SU-DHL-6 (cell line): Measurements from ENCODE around the gene HEYL.

Experiments
- H2AFZ ChIP-seq: fragments of 200-600 bp; sonication (generic); 2 replicates; pipeline ENCODE4 v1.6.1; 2014; ENCODE audit warnings: low read depth, mild to moderate bottlenecking, moderate library complexity, mixed read lengths, antibody characterized with exemption, low read length; ENCODE audit not compliant: severe bottlenecking
- H3F3A ChIP-seq: fragments of 200-600 bp; shearing (Covaris generic); 2 replicates; pipeline ENCODE4 v1.6.0; 2016; ENCODE audit warnings: antibody characterized with exemption, mild to moderate bottlenecking; ENCODE audit not compliant: insufficient read depth
- H3K27ac ChIP-seq: fragments of 200-600 bp; sonication (generic); 2 replicates; pipeline ENCODE4 v1.5.1; 2016; ENCODE audit warnings: low read depth, mild to moderate bottlenecking, low read length, moderate library complexity, mixed read lengths
- H3K27me3 ChIP-seq: fragments of 200-600 bp; sonication (generic), shearing (Covaris generic); 2 replicates; pipeline ENCODE4 v1.6.0; 2014; ENCODE audit warnings: mild to moderate bottlenecking, low read length
- H3K36me3 ChIP-seq: fragments of 200-600 bp; sonication (generic); 2 replicates; pipeline ENCODE4 v1.6.1; 2014; ENCODE audit warnings: mild to moderate bottlenecking, low read length, mixed read lengths
- H3K4me2 ChIP-seq: fragments of 300-600, 200-600 bp; shearing (Covaris generic), sonication (generic); 2 replicates; pipeline ENCODE4 v1.6.0; 2014; ENCODE audit warnings: low read length, low read depth, mild to moderate bottlenecking; ENCODE audit not compliant: poor library complexity, severe bottlenecking
- H3K4me3 ChIP-seq: fragments of 200-600 bp; sonication (generic); 2 replicates; pipeline ENCODE4 v1.5.1; 2014; ENCODE audit warnings: antibody characterized with exemption, low read length, mild to moderate bottlenecking, mixed read lengths; ENCODE audit not compliant: insufficient read depth, poor library complexity, severe bottlenecking
- H3K79me2 ChIP-seq: fragments of 200-600 bp; sonication (generic); 2 replicates; pipeline ENCODE4 v1.6.1; 2014; ENCODE audit warnings: mild to moderate bottlenecking, low read length, moderate library complexity; ENCODE audit not compliant: insufficient read depth
- H3K9ac ChIP-seq: fragments of 200-600 bp; sonication (generic); 2 replicates; pipeline ENCODE4 v1.7.0; 2014; ENCODE audit warnings: mild to moderate bottlenecking, low read length
- H3K9me2 ChIP-seq: fragments of 200-600 bp; sonication (generic); replicated peaks from 2 replicates; pipeline ENCODE4 v1.6.1; 2014; ENCODE audit warnings: low read length; ENCODE audit not compliant: insufficient read depth
- H3K9me3 ChIP-seq: fragments of 200-600 bp; sonication (generic); 2 replicates; pipeline ENCODE4 v1.6.1; 2014; ENCODE audit warnings: low read length, mixed read lengths; ENCODE audit not compliant: insufficient read depth
- H4K20me1 ChIP-seq: fragments of 200-600 bp; sonication (generic); 2 replicates; pipeline ENCODE4 v1.6.1; 2014; ENCODE audit warnings: low read depth, mild to moderate bottlenecking, antibody characterized with exemption, low read length, moderate library complexity, mixed read lengths
- CTCF ChIP-seq: fragments of 200-600 bp; sonication (generic); IDR thresholded peaks from one replicate; pipeline ENCODE4 v1.5.1; 2017; ENCODE audit warnings: antibody characterized with exemption, mild to moderate bottlenecking, low read length, moderate library complexity; ENCODE audit not compliant: insufficient read depth, poor library complexity, severe bottlenecking
- EZH2phosphoT487 ChIP-seq: fragments of 200-600 bp; sonication (generic), shearing (Covaris generic); conservative IDR thresholded peaks from 2 replicates; pipeline ENCODE4 v1.6.1; 2018; ENCODE audit warnings: mild to moderate bottlenecking, antibody characterized with exemption, low read length, moderate library complexity, mixed read lengths

The HEYL gene

DNA sequence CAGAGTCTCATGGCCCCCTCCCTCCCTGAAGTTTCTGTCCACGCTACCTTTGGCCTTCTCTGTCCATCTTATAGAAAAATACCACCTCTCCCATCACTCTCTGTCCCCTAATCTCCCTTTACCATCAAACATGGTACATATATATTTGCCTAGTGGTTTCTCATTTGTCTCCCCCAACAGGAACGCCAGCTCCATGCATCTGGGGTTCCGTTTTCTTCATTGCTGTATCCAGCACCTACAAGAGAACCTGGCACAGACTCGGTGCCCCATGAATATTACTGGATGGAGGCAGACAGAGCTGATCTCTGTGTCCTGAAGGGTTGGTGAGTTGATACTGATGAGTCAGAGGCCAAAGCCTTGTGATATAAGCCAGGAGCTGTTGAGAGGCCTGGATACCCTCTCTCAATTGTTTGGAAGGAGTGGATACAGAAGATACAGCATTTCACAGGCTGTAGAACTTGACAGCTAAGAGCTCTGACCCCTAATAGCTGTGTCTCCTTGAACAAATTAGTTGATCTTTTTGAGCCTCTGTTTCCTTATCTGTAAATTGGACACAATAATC, 21.9 kb downstream of the HEYL start:
- Histone ChIP-seq H3K9me2 (no peaks in the 10 kb centered on the region), H3F3A (no peaks in the 10 kb centered on the region), H3K9me3 (no peaks in the 10 kb centered on the region), H3K9ac (no peak overlapping the region), H3K4me3 (no peak overlapping the region), H3K36me3 (no peaks in the 10 kb centered on the region), H2AFZ (no peak overlapping the region), H3K79me2 (no peaks in the 10 kb centered on the region), H4K20me1 (no peaks in the 10 kb centered on the region), H3K27me3 (no peaks in the 10 kb centered on the region), H3K4me2 (no peak overlapping the region), H3K27ac (no peak overlapping the region)
- no peak for TF ChIP-seq CTCF

GRCh38 chr1:39615086-39615673, 24.3 kb downstream of the HEYL start:
- Histone ChIP-seq H3K79me2 (no peaks in the 10 kb centered on the region), H3K27ac (no peak overlapping the region), H4K20me1 (no peaks in the 10 kb centered on the region), H3K9me3 (no peaks in the 10 kb centered on the region), H3K4me2 (no peak overlapping the region), H3K4me3 (no peak overlapping the region), H2AFZ (peak overlapping the region; percentile 37), H3K9ac (no peak overlapping the region), H3F3A (no peaks in the 10 kb centered on the region), H3K27me3 (no peaks in the 10 kb centered on the region), H3K36me3 (no peaks in the 10 kb centered on the region), H3K9me2 (no peaks in the 10 kb centered on the region)
- TF ChIP-seq EZH2phosphoT487 = no peak
- TF ChIP-seq CTCF = no peak

DNA sequence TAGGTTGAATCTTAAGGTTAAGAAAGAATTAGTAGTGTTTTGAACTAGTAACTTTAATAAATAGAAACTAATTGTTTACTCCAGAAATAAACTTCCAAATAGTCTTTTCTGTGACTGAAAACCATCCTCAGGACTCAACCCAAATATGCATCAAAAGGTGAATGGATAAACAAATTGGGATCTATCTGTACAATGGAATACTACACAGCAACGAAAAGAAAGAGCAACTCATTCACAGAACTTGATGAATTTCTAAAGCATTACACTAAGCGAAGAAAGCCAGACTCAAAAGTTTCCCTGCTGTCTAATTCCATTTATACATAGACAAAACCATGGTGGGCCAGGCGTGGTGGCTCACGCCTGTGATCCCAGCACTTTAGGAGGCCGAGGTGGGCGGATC, 25.0 kb downstream of the HEYL start:
- no peak overlapping the region for H3K4me3 ChIP-seq
- no peaks in the 10 kb centered on the region for H3F3A ChIP-seq
- no peak overlapping the region for H3K9ac ChIP-seq
- no peaks in the 10 kb centered on the region for H3K79me2 ChIP-seq
- H3K4me2 ChIP-seq = no peak overlapping the region
- H3K36me3 ChIP-seq = no peaks in the 10 kb centered on the region
- no peak overlapping the region for H3K27ac ChIP-seq
- no peaks in the 10 kb centered on the region for H4K20me1 ChIP-seq
- H3K27me3 ChIP-seq = no peaks in the 10 kb centered on the region
- H3K9me2 ChIP-seq = no peaks in the 10 kb centered on the region
- no peak for TF ChIP-seq EZH2phosphoT487
- no peak for TF ChIP-seq CTCF
- H3K9me3 ChIP-seq = no peaks in the 10 kb centered on the region
- H2AFZ ChIP-seq = no peak overlapping the region
